ENCODE data around the gene F5.
"Not testable (repeated sequence)": the region's sequence is repeated elsewhere in the genome, so short reads cannot be mapped to it uniquely, and the experiment has no call there.

F5 gene

DNA sequence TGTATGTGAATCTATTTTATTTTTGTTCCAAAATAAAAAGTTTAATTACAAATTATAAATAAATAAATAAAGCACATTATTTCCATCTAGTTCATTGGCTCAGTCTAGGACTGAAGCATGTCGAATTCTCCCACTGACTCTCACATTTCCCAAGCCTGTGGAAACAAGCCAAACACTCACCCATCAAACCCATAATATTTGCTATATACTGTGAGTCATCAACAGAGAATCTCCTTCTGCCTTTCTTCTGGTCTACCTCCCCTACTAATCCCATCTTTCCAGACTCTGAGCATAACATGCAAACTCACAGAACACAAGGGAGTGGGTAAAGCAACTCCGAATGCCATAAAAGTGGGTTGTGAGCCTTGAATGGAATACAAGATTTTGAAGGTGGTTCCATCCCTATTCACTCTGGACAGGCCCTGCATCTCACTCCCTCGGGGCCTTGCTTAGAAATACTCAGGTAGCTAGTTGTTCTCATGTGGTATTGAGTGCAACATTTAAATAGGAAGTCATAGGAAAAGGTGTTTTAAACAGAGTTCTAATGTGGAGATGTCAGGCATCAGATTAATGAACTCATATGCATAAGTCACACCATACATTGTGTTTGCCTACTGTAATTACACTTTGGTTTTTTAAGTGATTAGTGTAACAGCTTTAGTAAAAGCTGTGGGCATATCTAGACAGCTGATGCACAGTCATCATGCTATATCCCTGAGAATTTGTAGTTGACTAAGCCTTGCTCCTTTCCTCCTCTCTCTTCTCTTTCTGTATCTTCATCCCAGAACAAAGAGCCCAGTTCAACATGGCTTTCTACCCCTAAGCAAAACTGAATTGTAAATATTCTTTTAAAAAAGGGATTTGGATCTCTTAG lies 47.0 kb downstream of the F5 start:
- DNase-seq, result no peak

DNA sequence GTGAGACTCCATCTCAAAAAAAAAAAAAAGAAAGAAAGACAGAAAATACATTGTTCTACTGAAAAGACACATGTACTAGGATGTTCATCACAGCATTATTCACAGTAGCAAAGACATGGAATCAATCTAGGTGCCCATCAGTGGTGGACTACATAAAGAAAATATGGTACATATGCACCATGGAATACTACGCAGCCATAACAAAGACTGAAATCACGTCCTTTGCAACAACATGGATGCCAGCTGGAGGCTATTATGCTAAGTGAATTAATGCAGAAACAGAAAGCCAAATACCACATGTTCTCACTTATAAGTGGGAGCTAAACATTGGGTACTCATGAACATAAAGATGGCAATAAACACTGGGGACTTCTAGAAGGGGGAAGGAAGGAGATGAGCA lies 51.6 kb downstream of the F5 start:
- DNase-seq, result no peak

DNA sequence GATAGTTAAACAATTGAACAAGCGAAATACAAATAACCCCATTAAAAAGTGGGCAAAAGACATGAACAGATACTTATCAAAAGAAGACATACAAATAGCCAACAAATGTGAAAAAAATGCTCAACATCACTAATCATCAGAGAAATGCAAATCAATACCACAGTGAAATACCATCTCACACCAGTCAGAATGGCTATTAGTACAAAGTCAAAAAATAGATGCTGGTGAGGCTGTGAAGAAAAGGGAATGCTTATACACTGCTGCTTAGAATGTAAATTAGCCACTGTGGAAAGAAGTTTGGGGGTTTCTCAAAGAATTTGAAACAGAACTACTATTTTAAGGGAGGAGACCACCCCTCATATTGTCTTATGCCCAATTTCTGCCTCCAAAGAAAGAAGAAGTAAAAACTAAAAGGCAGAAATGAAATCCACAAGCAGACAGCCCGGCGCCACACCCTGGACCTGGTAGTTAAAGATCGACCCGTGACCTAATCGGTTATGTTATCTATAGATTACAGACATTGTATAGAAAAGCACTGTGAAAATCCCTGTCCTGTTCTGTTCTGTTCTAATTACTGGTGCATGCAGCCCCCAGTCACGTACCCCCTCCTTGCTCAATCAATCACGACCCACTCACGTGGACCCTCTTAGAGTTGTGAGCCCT lies 52.6 kb downstream of the F5 start:
- not testable (repeated sequence) for DNase-seq

DNA sequence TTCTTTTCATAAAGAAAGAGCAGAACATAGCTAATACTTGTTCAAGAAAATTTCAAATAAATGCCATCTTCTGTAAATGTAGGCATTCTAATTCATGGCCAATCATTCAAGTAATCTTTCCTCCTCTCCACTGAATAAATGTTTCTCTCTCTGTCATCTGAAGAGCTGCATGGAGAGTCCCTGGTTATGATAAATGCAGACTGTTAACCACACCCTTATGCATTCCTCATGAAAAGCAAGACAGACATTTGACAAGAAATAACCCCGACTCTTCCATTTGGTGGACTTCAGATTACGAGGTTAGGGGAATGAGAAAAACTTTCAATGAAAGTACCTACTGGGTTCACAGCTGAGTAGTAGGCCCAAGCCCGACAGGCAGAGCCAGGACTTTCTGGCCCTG lies 55.8 kb downstream of the F5 start:
- DNase-seq, result no peak

DNA sequence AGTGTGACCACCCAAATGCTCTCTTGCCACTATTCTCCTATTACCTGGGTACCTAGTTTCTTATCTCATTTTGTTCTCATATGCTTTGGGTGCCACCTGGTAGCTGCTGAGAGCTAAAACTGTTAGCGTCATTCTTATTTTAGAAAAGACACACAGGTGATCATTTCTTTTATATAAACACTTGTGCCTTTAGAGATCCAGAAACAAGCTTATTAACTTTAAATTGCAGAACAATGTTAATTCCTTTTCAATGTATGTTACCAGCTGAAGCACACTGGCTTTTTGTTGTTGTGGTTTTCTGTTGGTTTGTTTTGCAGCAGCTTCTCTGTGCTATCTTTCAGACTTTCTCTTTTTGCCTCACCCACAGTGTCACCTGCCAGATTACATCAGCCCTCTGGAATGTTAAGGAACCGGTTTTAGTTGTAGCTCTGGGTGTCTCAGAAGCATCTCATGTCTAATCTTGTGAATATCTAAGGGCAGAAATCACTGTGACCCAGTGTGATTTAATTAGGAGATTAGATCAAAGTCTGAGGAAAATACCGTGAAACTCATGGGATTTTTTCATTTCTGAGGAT lies 57.1 kb downstream of the F5 start:
- DNase-seq, result no peak

DNA sequence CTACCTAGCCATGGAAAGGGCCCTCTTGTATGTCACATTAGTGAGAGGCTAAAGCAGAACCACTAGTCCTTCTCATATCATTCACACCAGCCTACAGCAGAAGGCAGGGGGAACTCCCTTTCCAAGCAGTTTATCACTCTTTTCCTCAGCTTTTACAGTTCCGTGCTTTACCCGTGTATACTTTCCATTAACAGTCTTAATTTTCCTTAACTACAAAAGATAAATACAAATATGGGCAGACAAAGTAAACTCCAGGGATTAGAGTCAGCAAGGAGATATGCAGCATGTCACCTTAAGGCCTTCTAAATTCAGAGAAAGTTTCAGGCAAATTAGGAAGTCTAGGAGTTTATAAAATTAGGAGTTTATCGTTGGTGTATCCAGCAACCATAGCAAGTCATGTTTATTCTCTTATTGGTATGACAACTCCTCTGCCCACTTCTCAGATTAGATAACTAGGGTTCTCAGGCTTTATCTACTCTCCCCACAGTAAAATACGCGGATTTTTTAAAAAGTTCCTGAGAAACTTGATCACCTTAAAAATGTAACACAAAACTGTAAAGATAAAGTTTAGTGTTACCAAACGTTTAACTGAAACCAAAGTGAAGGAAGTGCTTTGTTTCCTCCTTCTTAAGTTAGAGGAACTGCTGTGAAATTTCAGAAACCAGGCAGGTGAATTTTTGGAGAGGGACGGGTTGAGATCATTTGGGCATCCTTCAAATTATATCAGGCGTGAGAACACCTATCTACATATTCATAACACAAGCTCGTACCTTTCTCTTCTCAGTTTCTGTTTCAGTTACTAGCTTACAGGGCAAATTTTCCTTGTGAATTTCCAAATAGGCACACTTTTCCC lies 57.8 kb downstream of the F5 start:
- DNase-seq, result no peak

DNA sequence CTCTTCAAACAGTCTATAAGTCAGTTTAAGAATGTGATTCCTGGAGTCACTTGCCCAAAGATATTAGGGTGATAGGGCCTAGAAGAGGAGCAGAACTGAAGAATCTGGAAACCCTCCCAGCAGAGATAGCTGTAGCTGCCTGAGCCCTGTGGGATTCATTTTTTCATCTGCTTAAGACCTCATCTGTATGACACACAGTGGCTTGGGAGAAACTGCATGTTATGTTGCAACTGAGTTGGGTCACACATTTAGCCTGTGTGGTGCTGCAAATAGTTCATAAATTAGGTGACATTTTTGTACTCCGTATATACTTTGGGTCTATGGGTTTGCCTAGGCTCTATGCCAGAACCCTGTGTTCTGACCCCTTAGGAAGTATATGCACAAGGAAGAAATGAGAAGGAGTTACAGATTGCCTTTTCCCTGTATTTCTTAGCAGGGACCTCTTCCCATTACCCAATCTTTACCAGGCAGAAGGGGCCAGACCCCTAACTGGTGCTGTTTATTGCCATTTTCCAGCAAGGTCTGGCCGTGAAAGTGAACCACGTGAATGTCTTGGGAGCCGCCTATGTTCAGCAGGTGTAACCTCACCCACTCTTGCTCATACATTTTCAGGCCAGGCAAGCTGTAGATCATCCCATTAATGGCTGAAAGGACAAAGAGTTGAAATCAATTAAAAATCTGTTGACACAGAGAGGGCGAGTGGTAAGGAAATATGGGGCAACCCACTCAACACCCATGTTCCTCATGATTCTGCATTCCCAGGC lies 58.6 kb downstream of the F5 start:
- no peak for DNase-seq

DNA sequence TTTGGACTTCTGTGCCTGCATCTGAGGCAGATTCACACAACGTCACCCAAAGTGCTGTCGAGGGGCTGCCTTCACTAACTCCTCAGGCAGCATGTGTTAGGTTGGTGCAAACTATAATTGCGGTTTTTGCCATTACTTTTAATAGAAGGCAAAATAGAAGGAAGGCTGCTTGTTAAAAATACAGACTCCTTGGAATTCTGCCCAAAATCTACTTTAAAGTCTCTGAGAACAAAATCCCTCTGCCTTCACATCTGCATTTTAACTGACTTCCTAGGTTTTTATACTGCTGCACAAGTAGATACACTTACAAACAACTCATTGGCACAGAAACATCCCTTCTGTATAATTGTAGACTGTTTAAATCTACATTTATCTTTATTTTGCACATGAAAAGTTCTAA lies 59.3 kb downstream of the F5 start:
- DNase-seq, result no peak

DNA sequence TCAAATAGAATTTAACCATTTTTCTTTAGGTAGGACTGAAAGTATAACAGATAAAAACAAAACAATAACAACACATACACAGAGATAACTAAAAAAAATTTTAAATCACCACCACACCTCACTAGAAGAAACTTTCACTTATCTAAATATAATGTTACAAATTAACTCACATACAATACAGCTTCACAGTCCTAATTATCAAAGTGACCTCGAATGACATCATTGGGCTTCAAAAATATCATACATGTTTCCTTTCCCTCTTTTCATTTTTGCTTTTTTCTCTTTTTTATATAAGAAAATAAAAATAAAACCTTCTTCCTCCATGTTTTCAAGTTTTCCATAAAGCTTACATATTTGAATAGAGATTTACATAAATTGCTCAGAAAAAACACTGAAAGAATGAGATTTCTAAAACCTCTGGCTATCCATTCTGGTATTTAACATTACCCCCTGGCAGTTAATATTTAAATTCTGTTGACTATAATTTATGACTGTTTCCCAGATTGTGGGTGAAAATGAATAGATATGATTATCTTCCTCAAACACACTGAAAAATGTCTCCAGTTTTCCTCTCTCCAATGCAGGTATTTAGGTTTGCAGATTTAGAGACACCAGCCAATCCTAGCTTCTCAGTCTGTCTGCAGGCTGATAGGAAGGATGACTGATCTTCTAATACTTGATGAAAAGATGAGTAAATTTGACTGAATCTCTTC lies 60.0 kb downstream of the F5 start:
- DNase-seq, result no peak

DNA sequence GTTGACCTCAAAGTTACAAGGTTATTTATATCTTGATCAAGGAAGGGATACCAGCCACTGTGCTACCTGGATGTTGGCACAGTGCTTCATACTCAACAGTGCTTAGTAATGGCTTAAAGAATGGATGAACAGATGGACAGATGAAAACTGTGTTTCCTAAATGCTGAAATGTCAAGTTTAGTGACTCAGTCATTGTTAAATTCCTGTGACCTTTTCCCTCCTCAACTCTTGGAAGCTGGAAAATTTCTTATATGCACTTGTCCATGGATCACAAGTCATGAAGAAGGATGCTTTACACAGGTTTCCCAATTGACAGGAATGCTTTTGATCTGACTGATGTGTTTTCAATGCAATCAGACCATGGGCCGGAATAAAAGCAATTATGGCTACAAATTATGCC lies 60.9 kb downstream of the F5 start:
- DNase-seq, result no peak

DNA sequence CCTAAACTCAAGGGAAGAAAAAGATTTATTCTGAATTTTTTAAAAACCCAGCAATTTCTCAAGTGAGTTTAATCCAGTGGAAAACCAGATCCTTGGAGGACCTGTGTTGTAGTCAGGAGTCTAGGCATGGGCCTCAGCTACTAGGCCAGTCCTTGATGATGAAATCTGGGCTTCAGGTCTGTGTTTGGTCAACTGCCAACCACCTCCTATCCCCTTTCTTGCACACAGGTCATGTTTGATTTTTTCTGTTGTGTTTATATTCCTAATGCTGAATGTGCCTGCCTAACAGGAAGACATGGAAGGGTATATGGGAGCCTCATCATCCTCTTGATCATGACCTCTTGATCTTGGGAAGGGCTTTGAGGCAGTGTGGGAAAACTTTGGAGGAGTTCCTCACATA lies 62.4 kb downstream of the F5 start:
- DNase-seq, result no peak

DNA sequence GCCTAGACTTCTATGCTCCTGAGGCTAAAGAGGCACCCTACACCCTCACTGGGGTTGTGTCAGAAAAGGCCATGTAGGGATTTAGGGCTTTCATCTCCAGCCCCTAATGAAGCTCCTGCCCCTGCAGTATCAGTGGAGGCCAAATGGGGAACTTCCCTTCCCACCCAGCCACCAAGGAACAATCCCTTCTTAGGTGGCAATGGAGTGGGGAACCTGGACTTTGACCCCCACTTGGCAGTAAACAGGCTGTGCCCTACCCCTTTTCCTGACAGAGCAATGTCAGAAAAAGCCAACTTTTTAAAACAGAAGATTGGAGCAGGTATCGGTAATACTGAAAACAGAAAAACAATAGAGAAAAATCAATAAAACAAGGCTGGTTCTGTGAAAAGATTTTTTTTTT lies 65.1 kb downstream of the F5 start:
- no peak for DNase-seq

DNA sequence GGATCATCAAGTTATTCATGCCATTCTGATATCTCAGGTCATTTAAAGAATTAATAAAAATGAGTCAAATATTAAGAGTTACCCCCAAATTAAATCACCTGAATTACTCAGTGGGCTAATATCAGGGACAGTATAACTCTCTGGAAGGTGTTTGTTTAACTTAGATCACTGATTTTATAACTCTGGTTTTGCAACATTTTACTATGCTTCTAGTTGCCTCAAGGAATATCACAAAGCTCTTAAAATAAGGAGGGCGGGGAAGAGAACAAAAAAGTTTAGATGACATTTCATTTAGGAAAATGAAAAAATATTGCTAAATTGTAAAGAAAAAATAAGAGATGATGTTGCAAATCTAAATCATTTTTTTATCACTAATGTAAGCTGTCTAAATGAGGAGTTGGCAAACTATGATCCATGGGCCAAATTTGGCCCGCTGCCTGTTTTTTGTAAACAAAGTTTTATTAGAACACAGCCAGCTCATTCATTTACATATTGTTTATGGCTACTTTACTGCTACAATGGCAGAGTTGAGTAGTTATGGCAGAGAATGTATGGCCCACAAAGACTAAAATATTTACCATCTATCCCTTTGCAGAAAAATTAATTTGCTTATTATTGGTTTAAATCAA lies 68.6 kb downstream of the F5 start:
- DNase-seq, result no peak

DNA sequence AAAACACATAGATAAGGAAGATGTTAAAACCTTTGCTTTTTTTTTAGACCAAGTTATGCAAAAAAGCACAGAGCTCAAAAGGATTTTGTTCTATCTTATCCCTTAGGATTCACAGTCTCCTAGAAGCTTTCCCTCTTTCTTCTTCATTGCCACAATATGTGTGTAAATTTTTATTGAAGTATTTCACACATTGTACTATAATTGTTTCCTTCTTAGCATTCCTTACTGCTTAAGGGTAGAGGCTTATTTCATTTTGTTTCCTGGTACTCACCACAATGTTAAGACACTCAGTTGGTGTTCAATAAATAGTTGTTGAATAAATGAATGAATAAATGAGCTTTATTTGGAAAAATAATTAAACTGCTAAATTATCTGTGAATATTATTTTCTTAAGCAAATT lies 70.6 kb downstream of the F5 start:
- no peak for DNase-seq

DNA sequence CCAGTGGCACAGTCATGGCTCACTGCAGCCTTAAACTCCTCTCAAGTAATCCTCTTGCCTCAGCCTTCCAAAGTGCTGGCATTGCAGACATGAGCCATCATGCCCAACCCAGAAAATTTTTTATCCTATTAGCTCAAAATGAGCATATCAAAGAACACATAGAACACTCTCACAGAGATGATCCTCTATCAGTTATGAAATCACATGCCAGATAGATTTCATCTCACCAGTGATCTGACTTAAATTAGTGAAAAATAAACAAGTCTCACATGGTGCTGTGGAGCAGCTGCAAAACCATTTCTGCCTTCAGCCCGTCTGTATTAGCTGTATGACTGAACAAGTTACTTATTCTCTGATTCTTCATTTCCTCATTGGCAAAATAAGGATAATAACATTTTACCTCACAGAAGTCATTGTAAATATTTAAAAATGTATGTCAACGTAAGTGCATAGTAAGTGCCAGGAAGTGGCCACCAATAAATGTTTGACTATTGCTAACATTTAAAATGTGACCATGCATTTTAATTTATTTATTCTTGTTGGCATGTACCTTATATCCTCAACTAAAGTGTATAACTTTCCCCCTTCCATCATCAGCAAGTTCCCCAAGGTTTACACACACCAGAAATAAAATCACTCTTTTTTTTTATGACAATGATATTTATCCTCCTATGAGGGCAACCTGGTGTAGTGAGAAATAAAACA lies 71.6 kb downstream of the F5 start:
- DNase-seq, result no peak

DNA sequence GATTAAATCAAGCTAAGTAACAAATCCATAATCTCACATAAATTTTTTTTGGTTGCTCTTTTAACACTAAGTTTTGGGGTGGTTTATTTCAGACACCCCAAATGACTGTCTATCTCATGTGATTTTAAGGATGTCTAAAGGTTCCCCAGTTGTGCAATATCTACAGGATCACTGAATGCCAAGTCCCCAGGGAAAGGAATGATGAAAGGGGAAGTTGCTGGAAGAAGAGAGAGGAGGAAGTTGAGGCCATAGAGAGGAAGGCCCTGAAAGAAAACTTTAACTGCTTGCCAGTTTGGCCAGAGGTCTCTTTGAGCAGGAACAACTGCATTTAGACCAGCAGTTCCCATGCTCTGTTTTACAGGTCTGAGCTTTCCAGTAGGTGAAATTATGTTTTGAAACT lies 73.1 kb downstream of the F5 start:
- no peak for DNase-seq

DNA sequence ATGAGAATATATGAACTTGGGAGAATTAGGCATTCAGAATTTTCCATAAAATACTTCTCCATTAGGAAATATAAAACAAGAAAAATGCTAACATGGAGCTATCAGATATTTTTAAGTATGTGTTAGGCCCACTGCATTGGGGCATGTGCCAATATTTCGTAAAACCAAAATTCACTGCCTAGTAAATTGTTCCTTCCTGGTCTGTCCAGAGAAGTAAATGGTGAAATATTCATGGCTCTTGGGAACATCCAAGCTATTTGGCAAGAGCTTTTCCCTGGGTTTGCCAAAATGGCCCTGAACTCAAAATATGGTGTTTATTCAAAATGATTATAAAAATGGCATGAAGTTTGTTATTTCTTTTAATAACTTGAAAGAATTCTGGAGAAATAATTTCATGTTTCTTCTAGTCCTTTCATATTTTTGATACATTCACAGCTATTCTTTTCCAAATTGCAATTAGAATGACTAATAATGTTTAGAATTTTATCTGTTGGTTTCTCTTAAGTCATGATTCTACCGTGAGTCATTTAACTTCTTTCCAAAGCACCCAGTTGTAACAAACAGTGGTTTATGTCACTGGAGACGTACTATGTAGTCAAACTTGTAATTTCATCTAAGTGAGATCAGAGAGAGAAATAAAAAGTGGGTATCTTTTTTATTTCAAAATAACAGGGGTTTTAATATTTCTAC lies 74.8 kb downstream of the F5 start:
- DNase-seq, result no peak

DNA sequence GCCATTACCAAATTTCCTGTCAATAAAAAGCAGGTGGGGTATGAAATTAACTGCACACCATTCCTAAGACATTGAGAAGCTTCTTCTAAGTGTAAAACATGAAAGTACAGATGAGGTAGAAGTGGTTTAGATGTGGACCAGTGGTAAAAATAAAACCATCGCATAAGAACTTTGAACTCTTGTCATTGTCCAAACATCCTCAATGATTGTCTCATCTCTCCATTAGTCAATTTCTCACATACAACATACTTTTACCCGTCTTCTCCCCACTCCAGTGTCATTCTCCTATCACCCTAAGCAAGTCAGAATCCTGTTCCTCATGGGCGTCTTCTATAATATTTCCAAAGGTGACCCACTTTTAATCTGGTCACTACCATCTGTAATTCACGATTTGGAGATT lies 76.2 kb downstream of the F5 start:
- DNase-seq, result no peak

DNA sequence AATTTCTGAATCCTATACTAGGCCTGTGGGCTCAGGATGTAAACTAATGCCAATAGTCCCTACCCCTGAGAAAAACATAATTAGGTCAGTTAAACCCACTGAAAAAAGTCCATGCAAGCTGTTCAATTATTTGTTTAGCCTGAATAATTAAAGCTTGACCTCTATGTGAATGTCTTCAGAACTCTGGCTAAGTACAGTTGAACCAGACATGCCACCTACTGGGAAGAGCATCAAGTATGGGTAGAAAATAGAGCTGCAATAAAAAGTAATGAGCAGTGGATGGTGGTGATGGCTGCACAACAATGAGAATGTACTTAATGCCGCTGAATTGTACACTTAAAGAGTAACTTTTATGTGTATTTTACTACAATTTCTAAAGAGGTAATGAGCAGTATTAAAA lies 76.9 kb downstream of the F5 start:
- DNase-seq, result no peak

Data from activated CD4-positive, alpha-beta T cell treated with anti-CD3 and anti-CD28 coated beads for 48 hours (primary cell).